ENCODE data around the gene DNAJB6. TPM values are rescaled to one million over a fixed set of nuclear protein-coding genes. Genes with fewer than 3 reads are reported as not detected.

Gene DNAJB6
- total RNA-seq, 2 donors from 2014 or later, result 68.3 to 199 TPM

- Histone ChIP-seq H3K4me1 (replicated peaks) (no peaks in the 10 kb centered on the region), H3K9me3 (no peaks in the 10 kb centered on the region), H3K4me3 (no peak overlapping the region), H3K27ac (no peak overlapping the region), H3K27me3 (replicated peaks; ENCODE audit: insufficient read depth) (no peaks in the 10 kb centered on the region), H3K36me3 (no peaks in the 10 kb centered on the region)
- no peak for DNase-seq (ENCODE audit: low spot score)
- 90% methylated on average over 28 of the region's 28 CpGs for whole genome bisulfite sequencing
- TF ChIP-seq CTCF (IDR thresholded peaks at IDR 0.05), result no peak
- no peak for TF ChIP-seq POLR2AphosphoS5 (IDR thresholded peaks at IDR 0.05)
- no peak for TF ChIP-seq POLR2A (IDR thresholded peaks at IDR 0.05)
- intact Hi-C loops (cut with DNase I), result no loop called here
Observed at GRCh38 chr7:157409149-157409752, 72.4 kb downstream of the DNAJB6 start.

- no peaks in the 10 kb centered on the region for H3K27me3 ChIP-seq (replicated peaks; ENCODE audit: insufficient read depth)
- no peak overlapping the region for H3K27ac ChIP-seq
- H3K36me3 ChIP-seq, result no peaks in the 10 kb centered on the region
- no peak for DNase-seq (ENCODE audit: low spot score)
- TF ChIP-seq POLR2A (IDR thresholded peaks at IDR 0.05), result no peak
- no peak for TF ChIP-seq CTCF (IDR thresholded peaks at IDR 0.05)
- no peak for TF ChIP-seq POLR2AphosphoS5 (IDR thresholded peaks at IDR 0.05)
- 94% methylated on average over 63 of the region's 78 CpGs for WGBS
- no peaks in the 10 kb centered on the region for H3K4me1 ChIP-seq (replicated peaks)
- H3K9me3 ChIP-seq, result no peaks in the 10 kb centered on the region
- no peak overlapping the region for H3K4me3 ChIP-seq
- intact Hi-C loops (cut with DNase I), result no loop called here
Observed at GRCh38 chr7:157409753-157410727, 73.2 kb downstream of the DNAJB6 start.

GRCh38 chr7:157410831-157411556 lies 74.2 kb downstream of the DNAJB6 start:
- Histone ChIP-seq H3K27ac (no peak overlapping the region), H3K4me3 (no peak overlapping the region), H3K4me1 (replicated peaks) (no peaks in the 10 kb centered on the region), H3K27me3 (replicated peaks; ENCODE audit: insufficient read depth) (no peaks in the 10 kb centered on the region), H3K36me3 (no peaks in the 10 kb centered on the region), H3K9me3 (no peaks in the 10 kb centered on the region)
- TF ChIP-seq POLR2A (IDR thresholded peaks at IDR 0.05) (no peak), POLR2AphosphoS5 (IDR thresholded peaks at IDR 0.05) (no peak), CTCF (IDR thresholded peaks at IDR 0.05) (no peak)
- 95% methylated on average over 32 of the region's 33 CpGs for WGBS
- DNase-seq (ENCODE audit: low spot score), result no peak
- intact Hi-C loops (cut with DNase I), result no loop called here

- DNase-seq (ENCODE audit: low spot score), result no peak
- H3K4me3 ChIP-seq, result no peak overlapping the region
- H3K27me3 ChIP-seq (replicated peaks; ENCODE audit: insufficient read depth), result no peaks in the 10 kb centered on the region
- WGBS, result 95% methylated on average over 19 of the region's 19 CpGs
- H3K9me3 ChIP-seq, result no peaks in the 10 kb centered on the region
- intact Hi-C loops (cut with DNase I), result no loop called here
- no peak overlapping the region for H3K27ac ChIP-seq
- TF ChIP-seq CTCF (IDR thresholded peaks at IDR 0.05) (no peak), POLR2AphosphoS5 (IDR thresholded peaks at IDR 0.05) (no peak), POLR2A (IDR thresholded peaks at IDR 0.05) (no peak)
- no peaks in the 10 kb centered on the region for H3K36me3 ChIP-seq
- H3K4me1 ChIP-seq (replicated peaks), result no peaks in the 10 kb centered on the region
Observed at GRCh38 chr7:157411580-157411979, 74.8 kb downstream of the DNAJB6 start.
